ENCODE measurements around the gene TTC24. TPM values are rescaled to one million over a fixed set of nuclear protein-coding genes. Genes with fewer than 3 reads are reported as not detected.
A peak's percentile ranks its signal among the peaks of the same experiment; 100 is the strongest.

The TTC24 gene
- polyA plus RNA-seq, 3 donors, result 0.14 to 0.31 TPM; not detected in 1

GRCh38 chr1:156595016-156595415, 15.5 kb downstream of the TTC24 start:
- H3K9me3 ChIP-seq (replicated peaks in 1 of 2; ENCODE audit: control insufficient read depth in 1 of 2, insufficient read depth in 1 of 2, low read length in 2 of 2), result no peaks in the 10 kb centered on the region
- peaks cover 0 to 2% (median 0%) of the 10 kb centered on the region in 3 donors for H3K27me3 Mint-ChIP-seq (ENCODE audit: low read depth in 3 of 3)
- H3K4me1 Mint-ChIP-seq, result peaks cover 20% of the 10 kb centered on the region
- peak overlapping the region in 2 of 7 donors; percentile 6 to 9 for H3K27ac Mint-ChIP-seq
- TF ChIP-seq CTCF (IDR thresholded peaks at IDR 0.05), result no peak
- H3K4me1 ChIP-seq (ENCODE audit: control insufficient read depth in 1 of 2, insufficient read depth in 2 of 2, low read length in 2 of 2), result peaks cover 14 to 24% of the 10 kb centered on the region in 2 donors
- no peaks in the 10 kb centered on the region for H3K27me3 ChIP-seq (ENCODE audit: control insufficient read depth in 2 of 2, insufficient read depth in 2 of 2, low read length in 2 of 2)
- peaks cover 34 to 58% of the 10 kb centered on the region in 2 donors for H3K36me3 ChIP-seq (replicated peaks in 1 of 2; ENCODE audit: control insufficient read depth in 1 of 2, insufficient read depth in 2 of 2, low read length in 2 of 2)
- DNase-seq, result no peak
- H4K20me1 ChIP-seq (ENCODE audit: insufficient read depth, low read length), result no peaks in the 10 kb centered on the region
- no peak overlapping the region for H2AFZ ChIP-seq (ENCODE audit: insufficient read depth, low read depth, low read length, poor library complexity, severe bottlenecking)
- 100% methylated on average over 2 of the region's 2 CpGs for WGBS (ENCODE audit: insufficient coverage)
- H3K4me3 ChIP-seq (replicated peaks in 1 of 3; ENCODE audit: low read depth in 2 of 3, low read length in 3 of 3), result no peak overlapping the region
- no peak overlapping the region for H3K27ac ChIP-seq (ENCODE audit: low read depth in 1 of 2, low read length in 2 of 2)
- no peak overlapping the region for H3K4me2 ChIP-seq (replicated peaks; ENCODE audit: extremely low read depth, low read length, poor library complexity, severe bottlenecking)
- intact Hi-C loops (cut with micrococcal nuclease), result loop anchor here in 1 of 2 donors (5.0 kb wide), 1 partner anchor 118 kb away; no protein-coding TSS in a partner anchor
- H3K36me3 Mint-ChIP-seq, result peaks cover 48 to 51% of the 10 kb centered on the region in 2 donors
- H3K9ac ChIP-seq (ENCODE audit: insufficient read depth, low read length, poor library complexity, severe bottlenecking), result no peak overlapping the region
- H3K79me2 ChIP-seq (ENCODE audit: insufficient read depth, low read length), result peaks cover 16% of the 10 kb centered on the region
- H3K9me3 Mint-ChIP-seq, result no peaks in the 10 kb centered on the region
- no peak overlapping the region for H3K4me3 Mint-ChIP-seq

GRCh38 chr1:156596426-156596825, 16.9 kb downstream of the TTC24 start:
- peaks cover 26% of the 10 kb centered on the region for H3K79me2 ChIP-seq (ENCODE audit: insufficient read depth, low read length)
- Mint-ChIP-seq H3K27me3 (ENCODE audit: low read depth in 3 of 3) (peaks cover 0 to 2% (median 0%) of the 10 kb centered on the region in 3 donors), H3K4me3 (no peak overlapping the region), H3K9me3 (no peaks in the 10 kb centered on the region), H3K27ac (no peak overlapping the region), H3K4me1 (peaks cover 24% of the 10 kb centered on the region), H3K36me3 (peaks cover 48 to 51% of the 10 kb centered on the region in 2 donors)
- H3K4me1 ChIP-seq (ENCODE audit: control insufficient read depth in 1 of 2, insufficient read depth in 2 of 2, low read length in 2 of 2), result peaks cover 16 to 26% of the 10 kb centered on the region in 2 donors
- H3K9me3 ChIP-seq (replicated peaks in 1 of 2; ENCODE audit: control insufficient read depth in 1 of 2, insufficient read depth in 1 of 2, low read length in 2 of 2), result no peaks in the 10 kb centered on the region
- peaks cover 34 to 58% of the 10 kb centered on the region in 2 donors for H3K36me3 ChIP-seq (replicated peaks in 1 of 2; ENCODE audit: control insufficient read depth in 1 of 2, insufficient read depth in 2 of 2, low read length in 2 of 2)
- no peak for TF ChIP-seq CTCF (IDR thresholded peaks at IDR 0.05)
- no peak overlapping the region for H3K4me2 ChIP-seq (replicated peaks; ENCODE audit: extremely low read depth, low read length, poor library complexity, severe bottlenecking)
- no peaks in the 10 kb centered on the region for H4K20me1 ChIP-seq (ENCODE audit: insufficient read depth, low read length)
- no peak for DNase-seq
- no peak overlapping the region for H2AFZ ChIP-seq (ENCODE audit: insufficient read depth, low read depth, low read length, poor library complexity, severe bottlenecking)
- no peak overlapping the region for H3K27ac ChIP-seq (ENCODE audit: low read depth in 1 of 2, low read length in 2 of 2)
- H3K27me3 ChIP-seq (ENCODE audit: control insufficient read depth in 2 of 2, insufficient read depth in 2 of 2, low read length in 2 of 2), result no peaks in the 10 kb centered on the region
- intact Hi-C loops (cut with micrococcal nuclease), result loop anchor here in 1 of 2 donors (5.0 kb wide), 1 partner anchor 119 kb away; no protein-coding TSS in a partner anchor
- H3K9ac ChIP-seq (ENCODE audit: insufficient read depth, low read length, poor library complexity, severe bottlenecking), result no peak overlapping the region
- H3K4me3 ChIP-seq (replicated peaks in 1 of 3; ENCODE audit: low read depth in 2 of 3, low read length in 3 of 3), result no peak overlapping the region
- WGBS (ENCODE audit: insufficient coverage), result 75% methylated on average over 1 of the region's 3 CpGs
